ENCODE results near the gene SPEF2.

SPEF2 gene

DNA sequence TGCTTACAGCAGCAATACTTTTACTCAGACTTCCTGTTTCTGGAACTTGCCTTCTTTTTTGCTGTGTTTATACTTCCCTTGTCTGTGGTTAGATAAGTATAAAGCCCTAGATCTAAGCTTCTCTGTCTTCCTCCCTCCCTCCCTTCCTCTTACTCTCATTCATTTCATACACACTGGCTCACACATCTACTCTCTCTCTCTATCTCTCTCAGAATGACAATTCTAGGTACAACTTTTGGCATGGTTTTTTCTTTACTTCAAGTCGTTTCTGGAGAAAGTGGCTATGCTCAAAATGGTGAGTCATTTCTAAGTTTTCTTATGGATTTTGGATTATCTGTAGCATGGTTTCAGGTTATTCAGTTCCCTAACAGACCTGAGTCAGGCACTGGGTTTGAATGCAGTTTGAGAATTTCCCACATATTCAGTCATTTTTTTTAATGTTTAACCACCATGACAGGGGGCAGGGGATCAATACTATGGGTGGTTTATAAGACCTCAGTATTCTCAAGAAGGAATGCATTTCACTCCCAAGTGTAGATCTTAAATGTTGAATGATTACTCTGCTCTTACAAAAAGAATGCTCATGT, 239.2 kb downstream of the SPEF2 start, which contains the start of gene IL7R:
IL7R (plus strand) TSS at position 127 of the 587 bp plus-strand sequence; CDS start at position 214, 87 bp downstream.
- peak; percentile 92 for DNase-seq (ENCODE audit: low read depth)

DNA sequence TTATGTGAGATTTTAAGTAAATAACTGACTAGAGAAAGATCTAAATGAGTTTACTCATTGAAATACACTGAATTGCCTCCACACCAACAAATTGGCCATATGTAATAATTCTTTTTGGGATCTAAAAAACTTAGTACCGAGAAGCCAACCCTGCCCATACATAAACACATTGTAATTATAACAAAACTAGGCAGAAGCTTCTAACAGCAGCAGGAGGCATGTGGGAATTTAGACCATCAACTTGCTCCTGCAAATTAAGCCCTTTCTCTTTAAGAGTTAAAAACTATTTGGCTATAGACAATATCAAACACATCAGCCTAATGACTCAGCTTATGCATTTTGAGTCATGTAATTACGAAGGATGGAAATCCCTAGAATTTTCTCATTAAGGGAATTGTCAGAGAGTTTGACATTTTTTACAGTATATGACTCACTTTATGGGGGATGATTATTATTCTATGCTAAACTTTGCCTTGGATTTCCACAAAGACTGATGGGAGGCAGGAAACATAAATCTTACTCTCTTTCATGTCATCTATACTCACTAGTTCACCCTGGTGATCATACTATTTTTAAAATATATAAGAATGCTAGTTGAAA, 240.0 kb downstream of the SPEF2 start:
- DNase-seq (ENCODE audit: low read depth), result peak; percentile 84

- peak; percentile 20 for DNase-seq (ENCODE audit: low read depth)
Observed at GRCh38 chr5:35859101-35859661, 241.5 kb downstream of the SPEF2 start.

GRCh38 chr5:35860686-35861085, 243.0 kb downstream of the SPEF2 start:
- DNase-seq (ENCODE audit: low read depth), result peak; percentile 7

DNA sequence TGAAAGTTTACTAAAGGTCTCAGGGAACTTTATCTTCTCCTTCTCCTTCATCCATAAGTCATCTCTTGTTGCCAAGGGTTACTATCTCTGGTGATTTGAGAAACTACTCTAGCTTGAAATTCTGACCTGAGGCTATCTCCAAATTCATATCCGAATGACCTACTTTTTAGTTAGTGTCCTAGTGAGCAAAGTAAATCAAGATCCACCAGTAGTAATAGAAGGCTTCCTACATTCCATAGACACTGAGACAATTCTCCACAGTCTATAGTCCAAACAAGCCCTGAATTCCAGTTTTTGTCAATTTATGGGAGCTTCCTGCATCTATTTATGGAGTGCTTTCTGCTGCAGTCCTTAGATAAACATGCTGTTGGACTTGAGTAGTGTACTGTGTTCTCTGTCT, 244.1 kb downstream of the SPEF2 start:
- DNase-seq (ENCODE audit: low read depth), result peak; percentile 85

DNA sequence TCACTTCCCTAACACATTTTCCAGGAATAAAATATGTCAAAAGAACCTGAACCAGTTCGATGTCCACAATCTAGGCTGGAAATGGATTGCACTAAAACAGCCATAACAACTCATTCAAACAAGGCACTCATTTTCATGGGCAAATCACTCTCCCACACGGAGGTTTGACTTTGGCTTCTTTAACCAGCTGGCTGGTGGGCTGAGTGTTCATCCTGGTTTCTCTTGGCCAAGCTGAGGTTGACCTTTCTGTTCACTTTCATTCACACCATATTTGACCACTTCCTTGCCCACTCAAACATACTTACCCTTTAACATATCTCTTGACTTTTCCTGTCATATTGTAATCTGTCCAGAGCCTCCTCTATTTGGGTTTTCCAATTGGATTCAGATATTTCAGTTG, 244.5 kb downstream of the SPEF2 start:
- DNase-seq (ENCODE audit: low read depth), result no peak

- no peak for DNase-seq (ENCODE audit: low read depth)
Observed at GRCh38 chr5:35863159-35863558, 245.5 kb downstream of the SPEF2 start.
